Epithelial cell of prostate (primary cell): ENCODE data around the gene CLCNKB.
A peak's percentile ranks its signal among the peaks of the same experiment; 100 is the strongest.

Source experiments
- DNase-seq: peaks from one replicate; pipeline ENCODE4 v3.0.0-alpha.2; 2011; ENCODE audit warnings: low read depth, low spot score
- H3K27ac ChIP-seq: fragments of 450-650 bp; 2 replicates; pipeline ENCODE4 v1.5.1; 2017; ENCODE audit warnings: mild to moderate bottlenecking

Gene CLCNKB

DNA sequence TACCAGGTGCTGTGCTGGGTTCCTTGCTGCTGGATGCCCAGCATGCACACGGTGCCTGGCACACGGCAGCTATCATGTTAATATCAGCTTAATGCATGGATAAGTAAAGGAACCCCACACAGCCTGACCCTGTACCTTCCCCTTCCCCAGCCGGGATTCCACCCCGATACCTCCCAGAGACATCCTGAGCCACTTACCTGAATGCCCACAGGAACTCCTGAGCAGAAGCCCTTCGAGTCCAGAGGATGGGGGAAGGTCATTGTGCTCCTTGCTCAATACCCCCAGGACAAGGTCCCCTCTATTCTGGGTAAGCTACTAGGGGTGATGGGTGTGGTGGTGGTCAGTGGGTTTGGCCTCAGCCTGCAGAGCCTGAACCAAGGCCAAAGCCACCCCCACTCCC, 28.5 kb downstream of the CLCNKB start:
- no peak overlapping the region for H3K27ac ChIP-seq
- DNase-seq: no peak

DNA sequence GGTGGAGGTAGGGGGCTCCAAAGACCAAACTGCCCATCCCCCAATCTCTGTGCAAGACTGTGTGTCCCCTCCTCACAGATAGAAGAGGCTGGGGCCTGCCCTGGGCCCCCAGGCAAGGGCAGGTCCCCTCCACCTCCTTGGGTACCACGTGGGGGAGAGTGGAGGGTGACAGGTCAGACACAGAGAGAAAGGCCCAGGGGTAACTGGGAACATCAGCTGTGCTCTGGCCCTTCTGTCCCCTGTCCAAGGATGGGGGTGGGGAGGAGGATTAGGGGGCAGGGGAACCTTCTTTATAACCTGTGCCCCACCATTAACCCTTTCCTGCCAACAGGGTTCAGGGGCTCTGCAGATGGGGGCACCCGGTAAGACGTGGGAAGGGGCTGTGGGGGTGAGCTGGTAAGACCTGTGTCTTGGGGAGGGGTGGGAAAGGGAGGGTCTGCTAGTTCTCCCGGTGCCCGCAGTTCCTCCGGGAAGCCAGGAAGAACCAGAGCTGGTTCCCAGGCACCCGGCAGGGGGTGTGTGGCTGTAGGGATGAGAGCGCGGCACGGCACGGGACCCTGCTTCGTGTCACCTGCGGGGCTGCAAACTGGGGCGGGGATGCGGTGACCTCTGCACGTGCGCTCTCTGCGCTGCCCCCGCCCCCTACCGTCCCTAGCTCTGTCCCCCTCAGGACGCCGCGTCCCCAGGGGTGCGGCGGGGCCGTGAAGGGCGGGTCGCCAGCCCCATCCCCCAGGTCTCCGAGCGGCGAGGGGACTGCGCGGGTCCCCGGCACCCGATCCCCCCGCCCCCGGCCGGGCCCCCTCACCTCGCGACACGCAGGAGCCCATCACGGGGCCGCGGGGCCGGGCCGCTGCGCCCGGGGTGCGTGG, 29.3 kb downstream of the CLCNKB start:
- H3K27ac ChIP-seq: no peak overlapping the region

DNA sequence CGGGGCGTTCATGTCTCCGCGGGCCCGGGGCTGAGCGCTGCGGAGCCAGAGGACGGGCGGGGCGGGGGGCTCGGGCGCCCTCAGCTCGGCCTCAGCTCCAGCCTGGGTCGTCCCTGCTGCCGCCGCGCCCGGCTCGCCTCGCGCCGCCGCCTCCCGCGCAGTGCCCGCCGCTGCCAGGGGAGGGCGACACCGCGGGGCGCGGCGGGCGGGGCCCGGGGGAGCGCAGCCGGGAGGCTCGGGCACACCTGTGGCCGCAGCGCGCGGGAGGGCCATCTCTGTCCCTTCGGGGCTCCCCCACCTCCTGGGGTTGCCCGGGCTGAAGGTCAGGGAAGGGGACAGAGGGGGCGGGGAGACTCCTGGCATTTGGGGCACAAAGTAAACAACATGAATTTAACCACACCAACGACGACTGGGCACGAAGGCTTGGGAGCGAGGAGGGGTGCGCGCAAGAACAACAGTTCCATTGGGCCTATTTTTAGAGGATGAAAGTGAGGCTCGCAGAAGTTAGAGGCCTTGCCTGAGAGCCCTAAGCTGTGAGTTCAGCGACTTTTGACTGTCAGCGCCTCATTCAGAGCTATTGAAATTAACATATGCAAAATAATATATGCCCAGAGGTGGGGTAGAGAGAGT, 30.0 kb downstream of the CLCNKB start, which contains the start of gene FAM131C:
Gene FAM131C, minus strand, starts transcription at position 162 of the 630 bp plus-strand sequence. CDS start 209 bp downstream, outside the sequence.
- no peak within 1 kb of the TSS for H3K27ac ChIP-seq
- no peak for DNase-seq

More for the DNA sequence above, 29.3 kb downstream of the CLCNKB start:
- DNase-seq: no peak

DNA sequence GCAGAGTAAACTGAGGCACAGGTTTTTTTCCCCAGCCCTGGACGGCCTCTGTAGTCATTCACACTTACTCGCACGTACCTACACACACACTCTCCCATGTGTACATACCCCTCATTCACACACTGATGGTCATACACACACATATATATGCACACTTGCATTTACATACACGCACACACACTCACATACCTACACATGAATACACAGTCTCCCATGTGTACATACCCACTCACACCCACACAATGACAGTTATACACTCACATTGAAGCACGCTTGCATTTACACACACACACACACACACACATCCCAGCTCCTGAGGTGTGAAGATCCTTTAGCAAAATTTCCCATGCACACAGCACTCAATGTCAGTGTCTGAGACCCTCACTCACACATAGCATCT, 30.6 kb downstream of the CLCNKB start:
- no peak overlapping the region for H3K27ac ChIP-seq
- no peak for DNase-seq

DNA sequence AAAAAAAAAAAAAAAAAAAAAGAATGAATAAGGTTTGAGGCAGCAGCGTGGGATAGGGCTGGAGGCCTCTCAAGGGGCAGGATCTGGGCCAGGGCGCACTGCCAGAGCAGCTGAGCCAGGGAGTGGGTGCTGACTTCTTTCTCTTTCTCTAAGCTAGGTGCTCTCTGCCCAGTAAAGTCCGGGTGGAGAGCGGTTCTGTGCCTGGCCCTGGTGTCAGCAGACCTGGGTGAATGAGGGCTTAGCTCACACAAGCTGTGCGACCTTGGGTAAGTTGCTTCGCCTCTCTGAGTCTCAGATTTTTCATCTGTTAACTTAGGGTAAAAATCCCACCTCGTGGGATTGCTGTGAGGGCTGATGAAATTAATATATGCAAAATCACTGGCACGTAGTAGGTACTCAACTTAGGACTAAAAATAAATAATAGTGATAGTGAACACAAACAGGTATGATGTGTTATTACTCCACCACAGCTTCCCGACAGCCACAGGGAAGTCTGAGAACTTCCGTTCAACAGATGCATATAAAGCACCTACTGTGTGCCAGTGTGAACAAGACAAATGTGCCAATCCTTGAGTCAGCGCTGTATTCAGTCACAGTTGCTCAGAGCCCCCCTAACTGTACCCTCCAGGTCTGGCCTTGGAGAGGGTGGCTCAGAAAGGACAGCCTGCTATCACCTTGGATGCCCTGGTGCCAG, 31.9 kb downstream of the CLCNKB start:
- peak overlapping the region; percentile 52 for H3K27ac ChIP-seq
- no peak for DNase-seq

DNA sequence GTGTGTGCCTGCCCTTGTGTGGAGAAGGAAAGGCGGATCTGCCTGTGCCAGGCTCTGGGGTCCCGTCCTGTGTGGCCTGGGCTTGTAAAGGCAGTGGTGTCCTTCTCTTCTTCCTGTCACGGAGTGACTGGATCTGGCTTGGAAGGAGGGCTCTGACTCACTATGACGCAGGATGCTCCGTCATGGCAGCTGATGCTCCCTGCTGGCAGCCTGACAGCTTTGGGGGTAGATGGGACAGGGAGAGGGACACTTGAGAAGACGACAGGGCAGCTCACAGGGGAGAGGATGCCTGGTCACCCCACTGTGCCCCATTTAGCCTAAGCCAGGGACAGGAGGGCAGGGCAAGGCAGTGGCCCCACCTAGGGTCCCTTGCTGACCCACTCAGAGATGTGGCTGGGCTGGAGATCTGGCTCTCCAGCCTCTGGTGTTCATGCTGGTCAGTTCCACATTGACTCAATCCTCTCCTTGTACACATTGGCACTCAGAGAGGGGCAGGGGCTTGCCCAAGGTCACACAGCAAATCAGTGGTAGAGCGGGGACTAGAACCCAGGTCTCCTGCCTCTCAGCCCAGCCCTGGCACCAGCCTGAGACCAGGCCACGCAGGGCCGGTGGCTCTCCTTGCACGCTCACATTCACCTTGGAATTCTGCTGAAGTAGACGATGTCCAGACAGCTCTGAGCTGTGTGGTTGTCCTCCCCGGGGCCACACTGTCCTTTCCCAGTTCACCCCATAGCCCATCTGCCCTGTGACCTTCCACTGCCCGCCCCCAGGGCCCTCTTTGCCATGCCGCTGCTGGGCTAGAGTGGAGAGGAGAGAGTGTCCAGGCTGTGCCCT, 32.7 kb downstream of the CLCNKB start:
- peak overlapping the region; percentile 52 for H3K27ac ChIP-seq

DNA sequence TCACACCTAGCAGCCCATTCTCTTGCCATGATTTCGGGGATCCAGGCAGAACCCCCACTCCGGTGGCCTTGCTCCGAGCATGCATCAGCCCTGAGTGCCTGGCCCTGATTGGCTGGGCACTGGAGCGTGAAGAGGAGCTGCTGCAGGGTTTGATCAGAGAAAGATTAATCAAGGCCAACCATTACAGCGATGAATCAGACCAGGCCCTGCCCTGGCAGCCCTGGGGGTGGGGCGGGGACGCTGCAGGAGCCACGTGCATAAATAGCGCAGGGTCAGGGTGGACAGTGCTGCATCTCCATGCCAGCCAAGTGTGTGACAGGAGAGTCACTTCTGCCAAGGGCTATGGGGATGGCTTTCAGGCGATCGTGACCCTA, 33.3 kb downstream of the CLCNKB start:
- H3K27ac ChIP-seq: peak overlapping the region; percentile 52
- DNase-seq: no peak

More for the DNA sequence above, 32.7 kb downstream of the CLCNKB start:
- DNase-seq: peak; percentile 55

DNA sequence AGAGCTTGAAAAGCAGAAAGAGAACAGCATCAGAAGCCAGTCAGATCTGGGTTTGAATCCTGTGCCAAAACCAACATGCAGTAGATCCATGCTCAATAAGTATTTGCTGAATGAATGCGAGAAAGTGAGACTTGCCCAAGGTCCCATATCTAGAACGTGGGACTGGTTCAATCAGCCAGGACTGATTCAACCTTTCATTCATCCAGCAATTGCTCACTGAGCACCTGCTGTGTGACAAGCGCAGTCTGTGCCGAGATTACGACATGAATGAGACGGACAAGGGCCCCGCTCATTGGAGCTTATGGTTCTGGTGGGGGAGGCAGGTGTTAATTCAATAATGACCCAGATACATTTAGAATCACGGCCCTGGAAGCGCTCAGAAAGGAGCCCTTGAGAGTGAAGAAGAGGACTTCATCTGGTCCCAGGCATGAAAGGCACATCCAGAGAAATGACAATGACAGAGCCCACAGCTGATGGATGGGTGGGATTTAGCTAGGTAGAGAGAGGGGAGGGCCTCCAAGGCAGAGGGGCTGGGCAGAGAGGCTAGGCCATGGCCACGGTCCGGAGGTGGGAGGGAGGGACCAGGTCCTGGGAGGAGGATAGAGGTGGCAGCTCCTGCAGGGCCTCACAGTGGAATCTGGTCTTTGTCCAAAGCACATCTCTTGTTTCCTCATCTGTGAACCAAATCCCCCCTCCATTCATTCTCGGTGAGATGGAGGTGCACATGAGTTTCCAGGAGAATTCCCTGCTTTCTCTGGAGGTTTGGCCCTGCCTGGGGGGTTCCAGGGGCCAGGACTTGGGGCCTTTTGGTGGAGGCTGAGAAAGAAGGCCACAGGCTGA, 34.0 kb downstream of the CLCNKB start:
- DNase-seq: no peak

DNA sequence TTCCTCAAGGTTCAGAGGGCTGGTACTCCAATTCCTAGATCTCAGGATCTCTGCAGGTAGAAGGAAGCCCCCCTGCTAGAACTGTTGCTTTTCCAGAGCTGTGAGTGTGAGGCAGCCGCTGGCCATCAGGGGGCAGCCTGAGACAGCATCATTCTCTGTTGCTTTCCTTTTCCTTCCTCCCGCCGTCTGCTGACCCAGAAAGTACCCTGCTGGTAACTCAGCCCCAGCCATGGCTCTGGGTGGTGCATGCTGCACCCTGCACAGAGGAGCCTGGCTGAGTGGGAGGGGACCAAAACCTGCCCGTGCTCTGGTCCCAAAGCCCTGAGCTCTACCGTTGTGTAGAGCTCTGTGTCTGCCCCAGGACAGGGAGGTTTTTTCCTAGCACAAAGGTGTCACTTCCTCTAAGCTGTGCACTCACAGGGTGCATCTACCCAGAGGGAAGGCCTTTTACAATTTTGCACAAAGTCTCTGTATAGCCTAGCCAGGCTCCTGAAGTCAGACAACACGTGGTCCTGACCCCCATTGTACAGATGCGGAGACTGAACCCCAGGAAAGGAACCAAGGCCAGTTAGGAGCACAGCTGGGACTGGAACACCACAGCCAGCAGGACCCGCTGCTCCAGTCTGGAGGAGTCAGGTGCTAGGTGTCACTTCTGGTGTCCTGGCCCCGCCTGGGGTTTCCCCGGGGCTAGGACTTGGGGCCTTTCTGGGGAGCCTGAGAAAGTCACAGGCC, 35.5 kb downstream of the CLCNKB start:
- DNase-seq: no peak
- no peak overlapping the region for H3K27ac ChIP-seq

More for the DNA sequence above, 34.0 kb downstream of the CLCNKB start:
- H3K27ac ChIP-seq: no peak overlapping the region

DNA sequence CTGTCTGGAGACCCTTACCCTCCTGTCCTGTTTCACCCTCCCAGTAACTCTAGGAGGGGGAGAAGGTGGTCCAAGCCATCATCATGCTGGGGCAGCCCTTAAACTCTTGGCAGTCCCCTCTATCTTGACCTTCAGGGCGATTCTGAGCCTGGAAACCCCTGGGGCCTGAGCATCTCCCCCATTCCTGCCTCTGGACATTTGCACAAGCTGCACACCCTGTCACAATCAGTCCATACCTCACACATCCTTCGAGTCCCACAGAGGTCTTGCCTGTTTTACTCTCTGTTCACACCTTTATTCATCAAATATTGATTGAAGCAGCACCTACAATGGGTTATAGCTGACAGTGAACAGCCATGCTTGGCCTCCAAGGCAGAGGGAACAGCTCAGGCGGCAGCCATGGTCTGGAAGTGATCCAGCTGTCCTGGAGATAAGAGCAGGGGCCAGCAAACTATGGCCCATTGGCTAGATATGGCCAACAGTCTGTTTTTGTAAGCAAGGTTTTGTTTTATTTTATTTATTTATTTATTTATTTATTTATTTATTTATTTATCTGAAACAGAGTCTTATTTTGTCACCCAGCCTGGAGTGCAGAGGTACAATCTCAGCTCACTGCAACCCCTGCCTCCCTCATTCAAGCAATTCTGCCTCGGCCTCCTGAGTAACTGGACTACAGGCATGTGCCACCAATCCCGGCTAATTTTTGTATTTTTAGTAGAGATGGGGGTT, 37.0 kb downstream of the CLCNKB start:
- no peak overlapping the region for H3K27ac ChIP-seq
- DNase-seq: no peak

DNA sequence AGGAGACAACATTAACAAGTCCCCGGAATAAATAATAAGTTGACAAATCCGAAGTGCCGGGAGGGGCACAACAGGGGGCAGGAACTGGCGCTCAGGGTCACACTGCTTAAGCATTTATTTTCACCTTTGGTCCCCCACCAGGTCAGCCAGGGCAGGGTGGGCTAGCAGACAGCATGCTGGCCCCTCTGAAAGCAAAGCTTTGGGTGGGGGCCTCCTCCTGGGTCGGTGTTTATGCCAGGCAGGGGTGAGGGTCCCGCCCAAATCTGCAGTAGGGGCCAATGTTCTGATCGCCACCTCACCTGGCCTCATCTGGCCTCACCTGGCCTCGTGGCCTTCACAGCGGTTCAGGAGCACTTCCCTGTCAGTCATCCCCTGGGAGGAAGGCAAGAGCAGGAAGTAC, 38.1 kb downstream of the CLCNKB start:
- peak overlapping the region; percentile 16 for H3K27ac ChIP-seq
- no peak for DNase-seq

DNA sequence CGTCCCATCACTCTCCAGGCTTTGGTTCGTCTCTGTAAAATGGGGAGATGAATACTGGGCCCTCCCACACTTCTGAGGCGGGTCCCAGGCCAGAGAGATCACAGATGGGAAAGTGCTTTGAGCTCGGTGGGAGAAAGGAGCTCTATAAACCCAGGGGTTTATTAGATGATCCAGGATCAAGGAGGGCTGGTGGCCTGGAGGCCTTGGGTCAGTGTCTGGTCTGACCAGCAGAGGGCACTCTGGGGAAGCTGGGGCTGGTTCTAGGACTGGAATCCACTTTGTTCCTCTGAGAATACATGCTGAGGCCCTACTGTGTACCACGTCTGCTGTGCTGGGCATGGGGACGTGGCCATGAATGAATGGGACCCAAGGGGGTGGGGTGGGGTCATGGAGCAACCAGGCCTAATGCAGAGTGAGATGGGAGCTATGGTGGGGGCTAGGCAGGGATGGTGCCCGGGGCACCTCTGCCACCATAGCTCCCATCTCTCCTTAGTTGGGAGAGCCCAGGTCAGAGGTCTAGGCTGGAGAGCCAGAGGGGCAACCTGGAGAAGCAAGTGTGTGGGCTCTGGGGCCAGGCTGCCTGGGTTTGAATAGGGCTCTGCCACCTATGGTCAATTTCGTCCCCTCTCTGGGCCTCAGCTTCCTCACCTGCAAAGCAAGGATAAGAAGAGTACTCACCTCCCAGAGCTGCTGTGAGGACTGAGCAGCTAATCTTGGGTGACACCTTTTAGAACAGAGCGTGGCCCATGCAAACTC, 38.9 kb downstream of the CLCNKB start:
- peak overlapping the region; percentile 16 for H3K27ac ChIP-seq
- no peak for DNase-seq

DNA sequence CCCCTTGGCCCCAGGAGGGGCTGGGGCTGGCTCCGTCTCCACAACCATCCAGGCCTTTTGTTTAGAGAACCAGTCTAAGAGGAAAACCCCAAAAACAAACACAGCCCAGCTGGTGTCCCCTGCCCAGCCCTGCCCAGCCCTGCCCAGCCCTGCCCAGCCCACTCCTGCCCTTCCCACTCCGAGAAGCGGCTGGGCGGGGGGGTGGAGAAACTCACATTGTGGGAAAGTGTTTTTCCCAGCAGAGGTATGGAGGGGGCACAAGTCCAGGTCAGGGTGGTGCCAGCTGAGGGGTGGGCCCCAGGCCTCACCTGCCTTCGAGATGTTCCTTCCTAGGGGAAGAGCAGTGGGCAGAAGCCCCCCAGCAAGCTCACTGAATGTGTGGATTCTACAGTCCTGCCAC, 39.9 kb downstream of the CLCNKB start:
- H3K27ac ChIP-seq: no peak overlapping the region
- no peak for DNase-seq

DNA sequence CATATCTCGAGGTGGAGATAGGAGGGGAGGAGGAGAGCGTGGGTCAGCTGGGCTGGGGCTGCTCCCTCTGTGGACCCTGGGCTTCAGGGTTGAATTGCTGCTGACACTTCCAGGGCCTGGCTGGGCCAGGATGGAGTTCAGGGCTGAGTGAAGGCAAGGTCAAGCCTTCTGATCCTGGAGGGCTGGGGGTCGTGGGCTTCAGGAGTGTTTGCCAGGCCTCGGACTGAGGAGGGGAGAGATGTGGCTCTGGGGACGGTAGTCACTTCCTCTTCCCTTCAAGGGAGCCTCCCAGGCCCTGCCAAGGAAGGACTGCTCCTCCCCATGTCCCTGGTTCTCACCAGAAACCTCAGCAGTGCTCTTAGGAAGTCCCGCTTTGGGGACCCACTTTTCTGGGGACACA, 41.9 kb downstream of the CLCNKB start:
- no peak for DNase-seq
- H3K27ac ChIP-seq: no peak overlapping the region

DNA sequence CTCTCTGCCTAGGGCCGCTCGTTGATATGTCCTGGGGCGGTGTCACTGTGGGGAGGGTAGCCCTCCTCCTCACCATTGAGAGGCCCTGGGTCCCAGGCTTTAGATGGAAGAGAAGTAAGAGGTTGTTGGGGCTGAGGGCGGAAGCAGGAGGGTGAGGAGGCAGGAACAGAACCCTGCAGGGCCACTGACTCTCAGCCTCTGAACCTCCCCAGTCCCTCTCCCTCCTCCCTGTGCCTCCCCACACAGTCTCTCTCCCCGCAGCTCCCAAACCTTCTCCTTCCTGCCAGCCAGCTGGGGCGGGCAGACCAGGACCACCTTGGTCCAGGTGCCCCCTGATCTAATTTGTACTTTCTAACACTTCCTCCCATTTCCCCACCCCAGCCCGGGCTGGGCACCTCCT, 44.2 kb downstream of the CLCNKB start:
- no peak for DNase-seq
- no peak overlapping the region for H3K27ac ChIP-seq

DNA sequence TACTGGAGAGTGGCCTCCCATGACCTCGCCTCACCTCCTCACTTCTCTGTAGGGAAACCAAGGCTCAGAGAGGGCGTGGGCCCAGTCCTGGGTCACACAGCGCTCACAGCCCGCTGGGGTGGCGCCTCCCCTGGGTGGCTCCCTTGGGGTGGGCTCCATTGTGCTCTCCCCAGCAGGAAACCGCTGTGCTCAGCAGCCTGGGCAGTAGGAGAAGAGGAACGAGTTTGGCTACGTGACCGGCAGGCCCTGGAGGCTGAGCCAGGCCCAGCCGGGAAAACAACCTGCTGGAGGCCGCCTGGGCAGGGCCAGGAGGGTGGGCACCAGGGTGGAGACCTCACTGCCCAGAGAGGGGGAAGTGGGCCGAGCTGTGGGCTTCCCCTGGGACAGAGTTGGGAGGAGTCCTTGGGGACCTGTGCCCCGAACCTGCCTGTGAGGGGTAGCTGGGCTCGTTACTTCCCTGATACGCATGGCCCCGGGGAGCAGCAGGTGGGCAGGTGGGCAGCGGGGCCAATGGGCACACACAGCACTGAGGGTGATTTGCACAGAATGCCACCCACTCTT, 44.8 kb downstream of the CLCNKB start:
- no peak for DNase-seq
- H3K27ac ChIP-seq: no peak overlapping the region

DNA sequence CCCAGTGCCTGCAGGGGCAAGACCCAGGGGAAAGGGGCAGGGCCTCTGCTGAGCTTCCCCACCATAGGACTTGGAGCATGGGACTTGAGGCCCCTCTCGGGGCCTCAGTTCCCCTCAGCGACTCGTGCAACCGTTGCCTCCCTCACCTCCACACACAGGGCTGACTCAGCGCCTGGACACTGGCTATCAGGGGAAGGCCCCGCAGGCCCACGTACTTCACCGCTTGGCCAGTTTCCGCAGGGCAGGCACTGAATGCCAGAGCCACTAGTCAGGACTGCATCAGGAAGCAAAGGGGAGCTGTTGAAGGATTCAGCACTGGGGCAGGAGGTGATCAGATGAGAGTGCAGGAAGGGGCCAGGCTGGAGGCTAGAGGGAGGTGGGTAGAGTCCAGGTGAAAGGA, 45.4 kb downstream of the CLCNKB start:
- DNase-seq: no peak
- no peak overlapping the region for H3K27ac ChIP-seq
